HG03575 (cell line): ENCODE results near the gene ESR2.

Source experiments
- ATAC-seq: cut with Tn5 transposase; IDR thresholded peaks from one replicate; pipeline ENCODE4 v1.9.1; 2021; ENCODE audit not compliant: unreplicated experiment, insufficient number of reproducible peaks, low FRiP score; ENCODE audit errors: extremely low read depth

The ESR2 gene

GRCh38 chr14:64208981-64209380 lies 85.2 kb downstream of the ESR2 start:
- no peak for ATAC-seq

GRCh38 chr14:64208261-64208660 lies 85.9 kb downstream of the ESR2 start:
- no peak for ATAC-seq

GRCh38 chr14:64203366-64204006 lies 90.7 kb downstream of the ESR2 start:
- ATAC-seq: no peak

GRCh38 chr14:64202716-64203115 lies 91.5 kb downstream of the ESR2 start:
- no peak for ATAC-seq

- ATAC-seq: no peak
Measured at GRCh38 chr14:64201921-64202545, 92.1 kb downstream of the ESR2 start.

GRCh38 chr14:64201296-64201695 lies 92.9 kb downstream of the ESR2 start:
- ATAC-seq: no peak

GRCh38 chr14:64200170-64200569 lies 94.0 kb downstream of the ESR2 start:
- no peak for ATAC-seq

- ATAC-seq: no peak
Measured at GRCh38 chr14:64198486-64198885, 95.7 kb downstream of the ESR2 start.

GRCh38 chr14:64197996-64198395 lies 96.2 kb downstream of the ESR2 start:
- ATAC-seq: no peak

- ATAC-seq: no peak
Measured at GRCh38 chr14:64196814-64197411, 97.3 kb downstream of the ESR2 start.

- ATAC-seq: no peak
Measured at GRCh38 chr14:64196056-64196455, 98.1 kb downstream of the ESR2 start.

- no peak for ATAC-seq
Measured at GRCh38 chr14:64195199-64195598, 99.0 kb downstream of the ESR2 start.

- no peak for ATAC-seq
Measured at GRCh38 chr14:64194404-64194803, 99.8 kb downstream of the ESR2 start.

GRCh38 chr14:64193821-64194220 lies 100.3 kb downstream of the ESR2 start:
- ATAC-seq: no peak

- no peak for ATAC-seq
Measured at GRCh38 chr14:64191756-64192155, 102.4 kb downstream of the ESR2 start.

GRCh38 chr14:64190974-64191502 lies 103.1 kb downstream of the ESR2 start:
- no peak for ATAC-seq

GRCh38 chr14:64187331-64187730 lies 106.8 kb downstream of the ESR2 start:
- ATAC-seq: no peak

- no peak for ATAC-seq
Measured at GRCh38 chr14:64186231-64187129, 107.7 kb downstream of the ESR2 start.

GRCh38 chr14:64185184-64185583 lies 109.0 kb downstream of the ESR2 start:
- ATAC-seq: no peak
